SU-DHL-6 (cell line): ENCODE measurements around the gene GPR137.

ENCODE experiments used
- H2AFZ ChIP-seq: fragments of 200-600 bp; sonication (generic); 2 replicates; pipeline ENCODE4 v1.6.1; 2014; ENCODE audit warnings: low read depth, mild to moderate bottlenecking, moderate library complexity, mixed read lengths, antibody characterized with exemption, low read length; ENCODE audit not compliant: severe bottlenecking
- H3F3A ChIP-seq: fragments of 200-600 bp; shearing (Covaris generic); 2 replicates; pipeline ENCODE4 v1.6.0; 2016; ENCODE audit warnings: antibody characterized with exemption, mild to moderate bottlenecking; ENCODE audit not compliant: insufficient read depth
- H3K27ac ChIP-seq: fragments of 200-600 bp; sonication (generic); 2 replicates; pipeline ENCODE4 v1.5.1; 2016; ENCODE audit warnings: low read depth, mild to moderate bottlenecking, low read length, moderate library complexity, mixed read lengths
- H3K27me3 ChIP-seq: fragments of 200-600 bp; sonication (generic), shearing (Covaris generic); 2 replicates; pipeline ENCODE4 v1.6.0; 2014; ENCODE audit warnings: mild to moderate bottlenecking, low read length
- H3K36me3 ChIP-seq: fragments of 200-600 bp; sonication (generic); 2 replicates; pipeline ENCODE4 v1.6.1; 2014; ENCODE audit warnings: mild to moderate bottlenecking, low read length, mixed read lengths
- H3K4me2 ChIP-seq: fragments of 300-600, 200-600 bp; shearing (Covaris generic), sonication (generic); 2 replicates; pipeline ENCODE4 v1.6.0; 2014; ENCODE audit warnings: low read length, low read depth, mild to moderate bottlenecking; ENCODE audit not compliant: poor library complexity, severe bottlenecking
- H3K4me3 ChIP-seq: fragments of 200-600 bp; sonication (generic); 2 replicates; pipeline ENCODE4 v1.5.1; 2014; ENCODE audit warnings: antibody characterized with exemption, low read length, mild to moderate bottlenecking, mixed read lengths; ENCODE audit not compliant: insufficient read depth, poor library complexity, severe bottlenecking
- H3K79me2 ChIP-seq: fragments of 200-600 bp; sonication (generic); 2 replicates; pipeline ENCODE4 v1.6.1; 2014; ENCODE audit warnings: mild to moderate bottlenecking, low read length, moderate library complexity; ENCODE audit not compliant: insufficient read depth
- H3K9ac ChIP-seq: fragments of 200-600 bp; sonication (generic); 2 replicates; pipeline ENCODE4 v1.7.0; 2014; ENCODE audit warnings: mild to moderate bottlenecking, low read length
- H3K9me2 ChIP-seq: fragments of 200-600 bp; sonication (generic); replicated peaks from 2 replicates; pipeline ENCODE4 v1.6.1; 2014; ENCODE audit warnings: low read length; ENCODE audit not compliant: insufficient read depth
- H3K9me3 ChIP-seq: fragments of 200-600 bp; sonication (generic); 2 replicates; pipeline ENCODE4 v1.6.1; 2014; ENCODE audit warnings: low read length, mixed read lengths; ENCODE audit not compliant: insufficient read depth
- H4K20me1 ChIP-seq: fragments of 200-600 bp; sonication (generic); 2 replicates; pipeline ENCODE4 v1.6.1; 2014; ENCODE audit warnings: low read depth, mild to moderate bottlenecking, antibody characterized with exemption, low read length, moderate library complexity, mixed read lengths
- EZH2phosphoT487 ChIP-seq: fragments of 200-600 bp; sonication (generic), shearing (Covaris generic); conservative IDR thresholded peaks from 2 replicates; pipeline ENCODE4 v1.6.1; 2018; ENCODE audit warnings: mild to moderate bottlenecking, antibody characterized with exemption, low read length, moderate library complexity, mixed read lengths
- TF ChIP-seq, protein P1 (sequence below): fragments of 200-600 bp; sonication (generic); IDR thresholded peaks from one replicate; pipeline ENCODE4 v1.5.1; 2017; ENCODE audit warnings: antibody characterized with exemption, mild to moderate bottlenecking, low read length, moderate library complexity; ENCODE audit not compliant: insufficient read depth, poor library complexity, severe bottlenecking

GPR137 gene

DNA sequence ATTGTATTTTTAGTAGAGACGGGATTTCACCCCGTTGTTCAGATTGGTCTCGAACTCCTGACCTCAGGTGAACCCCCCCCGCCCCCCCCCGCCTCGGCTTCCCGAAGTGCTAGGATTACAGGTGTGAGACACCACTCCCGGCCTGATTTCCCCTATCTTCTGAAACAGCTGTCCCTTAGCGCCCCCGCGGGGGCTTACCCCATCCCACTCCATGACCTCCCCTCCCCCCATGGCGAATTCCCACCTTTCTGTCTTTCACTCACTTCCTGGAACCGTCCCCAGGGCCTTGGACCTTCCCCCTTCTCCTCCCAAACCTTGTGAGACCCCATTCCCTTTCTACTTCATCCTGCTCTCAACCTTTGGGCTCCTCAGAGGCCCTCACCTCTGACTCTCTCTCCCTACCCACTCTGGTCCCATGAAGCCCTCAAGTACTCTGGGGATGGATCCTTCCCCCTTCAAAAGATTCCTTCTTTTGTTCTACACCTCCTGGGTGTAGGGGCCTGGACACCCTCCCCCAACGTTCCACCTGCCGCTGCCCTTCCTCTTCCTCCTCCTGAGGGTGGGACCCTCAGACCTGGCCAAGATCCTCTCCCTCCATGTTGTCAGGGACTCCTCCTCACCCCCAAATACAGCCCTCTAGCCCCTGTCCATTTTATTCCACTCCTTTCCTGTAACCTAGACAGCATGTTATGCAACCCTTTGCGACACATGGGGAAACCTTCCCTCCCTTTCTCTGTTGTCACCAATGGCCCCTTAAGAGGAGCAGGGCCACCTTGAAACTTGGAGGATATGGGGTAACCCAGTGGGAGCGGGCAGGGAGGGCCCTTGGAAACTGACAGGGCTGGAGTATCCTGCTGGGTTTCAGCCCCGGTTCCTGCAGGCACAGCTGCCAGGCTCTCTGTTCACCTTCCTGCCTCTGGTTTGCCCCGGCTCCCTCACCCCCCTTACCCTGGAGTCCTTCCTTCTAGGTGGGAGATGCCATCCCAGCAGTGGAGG, 33.4 kb downstream of the GPR137 start:
- Histone ChIP-seq H3K79me2 (no peaks in the 10 kb centered on the region; the same call in 1 of the 2 replicates), H2AFZ (no peak overlapping the region), H3K9me3 (no peaks in the 10 kb centered on the region), H3K4me3 (peak overlapping the region; percentile 73), H3K27me3 (no peaks in the 10 kb centered on the region), H3K27ac (peak overlapping the region; percentile 92), H3F3A (peaks cover 15% of the 10 kb centered on the region), H3K4me2 (peak overlapping the region; percentile 64), H4K20me1 (no peaks in the 10 kb centered on the region), H3K9me2 (no peaks in the 10 kb centered on the region), H3K36me3 (no peaks in the 10 kb centered on the region), H3K9ac (peak overlapping the region; percentile 84)
- no peak for TF ChIP-seq EZH2phosphoT487
- TF ChIP-seq, protein P1, sequence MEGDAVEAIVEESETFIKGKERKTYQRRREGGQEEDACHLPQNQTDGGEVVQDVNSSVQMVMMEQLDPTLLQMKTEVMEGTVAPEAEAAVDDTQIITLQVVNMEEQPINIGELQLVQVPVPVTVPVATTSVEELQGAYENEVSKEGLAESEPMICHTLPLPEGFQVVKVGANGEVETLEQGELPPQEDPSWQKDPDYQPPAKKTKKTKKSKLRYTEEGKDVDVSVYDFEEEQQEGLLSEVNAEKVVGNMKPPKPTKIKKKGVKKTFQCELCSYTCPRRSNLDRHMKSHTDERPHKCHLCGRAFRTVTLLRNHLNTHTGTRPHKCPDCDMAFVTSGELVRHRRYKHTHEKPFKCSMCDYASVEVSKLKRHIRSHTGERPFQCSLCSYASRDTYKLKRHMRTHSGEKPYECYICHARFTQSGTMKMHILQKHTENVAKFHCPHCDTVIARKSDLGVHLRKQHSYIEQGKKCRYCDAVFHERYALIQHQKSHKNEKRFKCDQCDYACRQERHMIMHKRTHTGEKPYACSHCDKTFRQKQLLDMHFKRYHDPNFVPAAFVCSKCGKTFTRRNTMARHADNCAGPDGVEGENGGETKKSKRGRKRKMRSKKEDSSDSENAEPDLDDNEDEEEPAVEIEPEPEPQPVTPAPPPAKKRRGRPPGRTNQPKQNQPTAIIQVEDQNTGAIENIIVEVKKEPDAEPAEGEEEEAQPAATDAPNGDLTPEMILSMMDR: no peak

- H3K9me3 ChIP-seq: no peaks in the 10 kb centered on the region
Measured at GRCh38 chr11:64320556-64320955, 34.9 kb downstream of the GPR137 start.

GRCh38 chr11:64321026-64321425, 35.4 kb downstream of the GPR137 start:
- no peaks in the 10 kb centered on the region for H3K9me2 ChIP-seq
- TF ChIP-seq EZH2phosphoT487: no peak
- TF ChIP-seq, protein P1: no peak
- no peak overlapping the region for H3K9ac ChIP-seq
- no peaks in the 10 kb centered on the region for H3K9me3 ChIP-seq
- no peaks in the 10 kb centered on the region for H3K36me3 ChIP-seq
- no peaks in the 10 kb centered on the region for H3K27me3 ChIP-seq
- H3K4me2 ChIP-seq: no peak overlapping the region
- H4K20me1 ChIP-seq: no peaks in the 10 kb centered on the region
- no peak overlapping the region for H3K4me3 ChIP-seq
- H3K79me2 ChIP-seq: no peaks in the 10 kb centered on the region; the same call in 1 of the 2 replicates
- peaks cover 15% of the 10 kb centered on the region for H3F3A ChIP-seq
- H2AFZ ChIP-seq: no peak overlapping the region
- no peak overlapping the region for H3K27ac ChIP-seq

More at GRCh38 chr11:64320556-64320955, 34.9 kb downstream of the GPR137 start:
- TF ChIP-seq, protein P1: no peak
- no peak for TF ChIP-seq EZH2phosphoT487
- Histone ChIP-seq H3K9me2 (no peaks in the 10 kb centered on the region), H3K79me2 (no peaks in the 10 kb centered on the region; the same call in 1 of the 2 replicates), H3K4me3 (no peak overlapping the region), H4K20me1 (no peaks in the 10 kb centered on the region), H3K27me3 (no peaks in the 10 kb centered on the region), H3K9ac (no peak overlapping the region), H3F3A (peaks cover 15% of the 10 kb centered on the region), H3K27ac (no peak overlapping the region), H2AFZ (no peak overlapping the region), H3K4me2 (no peak overlapping the region), H3K36me3 (no peaks in the 10 kb centered on the region)
